PFSK-1 (cell line): ENCODE data around the gene MVP.
A peak's percentile ranks its signal among the peaks of the same experiment; 100 is the strongest.

Source experiments
- POLR2AphosphoS5 ChIP-seq: IDR thresholded peaks from 2 replicates; pipeline ENCODE4 v1.6.1; 2012; ENCODE audit warnings: low read depth, mild to moderate bottlenecking, control low read depth, low read length, moderate library complexity
- REST ChIP-seq, 2 experiments: IDR thresholded peaks; 2 replicates each; pipeline versions ENCODE4 v1.6.1 to v1.8.0; 2011 to 2012; ENCODE audit warnings: low read depth in 2 of 2, low read length in 2 of 2, control low read depth in 1 of 2, inconsistent platforms in 1 of 2, mild to moderate bottlenecking in 1 of 2, moderate library complexity in 1 of 2; ENCODE audit not compliant: insufficient read depth in 1 of 2
- SIN3A ChIP-seq: IDR thresholded peaks from 2 replicates; pipeline ENCODE4 v1.6.1; 2012; ENCODE audit warnings: mild to moderate bottlenecking, low read length, moderate library complexity, borderline replicate concordance; ENCODE audit not compliant: insufficient read depth
- TAF1 ChIP-seq: IDR thresholded peaks from 2 replicates; pipeline ENCODE4 v1.6.1; 2012; ENCODE audit warnings: low read length, control low read depth, borderline replicate concordance; ENCODE audit not compliant: insufficient read depth

- no peak for TF ChIP-seq SIN3A
- peak; percentile 49; the same call in 1 of the 2 replicates for TF ChIP-seq POLR2AphosphoS5
- TF ChIP-seq TAF1 = no peak
- no peak for TF ChIP-seq REST (IDR thresholded peaks at IDR 0.05; ENCODE audit: insufficient read depth in 1 of 2, low read depth in 2 of 2, low read length in 2 of 2)
Observed at GRCh38 chr16:29815032-29815721, 5.1 kb upstream of the MVP start.
